ENCODE results near the gene DDOST. TPM values are rescaled to one million over a fixed set of nuclear protein-coding genes. Genes with fewer than 3 reads are reported as not detected.

Gene DDOST
- total RNA-seq, 2 experiments from 2014 or later = 140 to 159 TPM

DNA sequence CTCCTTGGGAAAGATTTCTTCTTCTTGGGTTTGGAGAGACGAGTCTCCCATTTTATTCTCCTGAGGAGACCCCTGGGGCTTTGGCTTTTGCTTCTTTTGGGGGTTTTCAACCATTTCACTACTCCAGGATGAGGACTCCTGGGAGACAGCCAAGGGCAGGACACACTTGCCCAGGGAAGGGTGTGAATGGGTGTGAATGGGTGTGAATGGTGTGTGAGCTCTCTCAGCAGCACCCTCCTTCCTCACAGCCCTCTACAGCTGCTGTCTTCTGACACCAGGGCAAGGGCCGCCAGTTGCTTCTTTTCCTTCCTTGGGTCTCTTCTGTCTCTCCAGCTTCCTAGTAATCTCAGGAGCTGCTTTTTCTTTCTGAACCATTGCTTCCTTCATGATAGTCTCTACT lies 32.5 kb upstream of the DDOST start:
- H3K9me3 Mint-ChIP-seq = no peaks in the 10 kb centered on the region
- intact Hi-C loops (cut with micrococcal nuclease) = loop anchor here (10.0 kb wide), 1 partner anchor 501 kb away; no protein-coding TSS in a partner anchor

GRCh38 chr1:20691872-20692271 lies 30.7 kb upstream of the DDOST start:
- Mint-ChIP-seq H3K9me3 (no peaks in the 10 kb centered on the region), H3K4me3 (no peak overlapping the region), H3K4me1 (ENCODE audit: low read depth) (no peaks in the 10 kb centered on the region), H3K27me3 (no peaks in the 10 kb centered on the region), H3K36me3 (ENCODE audit: low read depth) (no peaks in the 10 kb centered on the region), H3K27ac (no peak overlapping the region)
- intact Hi-C loops (cut with micrococcal nuclease) = loop anchor here (10.0 kb wide), 1 partner anchor 503 kb away; no protein-coding TSS in a partner anchor
- TF ChIP-seq, protein P1, sequence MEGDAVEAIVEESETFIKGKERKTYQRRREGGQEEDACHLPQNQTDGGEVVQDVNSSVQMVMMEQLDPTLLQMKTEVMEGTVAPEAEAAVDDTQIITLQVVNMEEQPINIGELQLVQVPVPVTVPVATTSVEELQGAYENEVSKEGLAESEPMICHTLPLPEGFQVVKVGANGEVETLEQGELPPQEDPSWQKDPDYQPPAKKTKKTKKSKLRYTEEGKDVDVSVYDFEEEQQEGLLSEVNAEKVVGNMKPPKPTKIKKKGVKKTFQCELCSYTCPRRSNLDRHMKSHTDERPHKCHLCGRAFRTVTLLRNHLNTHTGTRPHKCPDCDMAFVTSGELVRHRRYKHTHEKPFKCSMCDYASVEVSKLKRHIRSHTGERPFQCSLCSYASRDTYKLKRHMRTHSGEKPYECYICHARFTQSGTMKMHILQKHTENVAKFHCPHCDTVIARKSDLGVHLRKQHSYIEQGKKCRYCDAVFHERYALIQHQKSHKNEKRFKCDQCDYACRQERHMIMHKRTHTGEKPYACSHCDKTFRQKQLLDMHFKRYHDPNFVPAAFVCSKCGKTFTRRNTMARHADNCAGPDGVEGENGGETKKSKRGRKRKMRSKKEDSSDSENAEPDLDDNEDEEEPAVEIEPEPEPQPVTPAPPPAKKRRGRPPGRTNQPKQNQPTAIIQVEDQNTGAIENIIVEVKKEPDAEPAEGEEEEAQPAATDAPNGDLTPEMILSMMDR (IDR thresholded peaks at IDR 0.05) = no peak
- no peak for ATAC-seq
- ChIA-PET CTCF (interaction anchor here (0.8 to 1.0 kb wide), 2 partner anchors 39 to 504 kb away, joined by 3 read pairs; no protein-coding TSS in a partner anchor), POLR2A (no interaction called here)
- DNase-seq = no peak

More for the DNA sequence above, 32.5 kb upstream of the DDOST start:
- no peaks in the 10 kb centered on the region for H3K27me3 Mint-ChIP-seq
- TF ChIP-seq, protein P1 (IDR thresholded peaks at IDR 0.05) = no peak
- ATAC-seq = no peak
- no peak for DNase-seq
- H3K4me1 Mint-ChIP-seq (ENCODE audit: low read depth) = no peaks in the 10 kb centered on the region
- CTCF ChIA-PET = interaction anchor here (0.7 to 8.8 kb wide), 3 partner anchors 9 to 501 kb away, joined by 3 to 104 read pairs (median 3); no protein-coding TSS in a partner anchor
- H3K4me3 Mint-ChIP-seq = no peak overlapping the region
- POLR2A ChIA-PET = no interaction called here
- H3K36me3 Mint-ChIP-seq (ENCODE audit: low read depth) = no peaks in the 10 kb centered on the region
- H3K27ac Mint-ChIP-seq = no peak overlapping the region

- Mint-ChIP-seq H3K27me3 (no peaks in the 10 kb centered on the region), H3K4me1 (ENCODE audit: low read depth) (no peaks in the 10 kb centered on the region), H3K36me3 (ENCODE audit: low read depth) (no peaks in the 10 kb centered on the region), H3K4me3 (no peak overlapping the region), H3K27ac (no peak overlapping the region), H3K9me3 (no peaks in the 10 kb centered on the region)
- ChIA-PET CTCF (no interaction called here), POLR2A (no interaction called here)
- TF ChIP-seq, protein P1 (IDR thresholded peaks at IDR 0.05) = no peak
- ATAC-seq (no peak), DNase-seq (no peak)
- intact Hi-C loops (cut with micrococcal nuclease) = loop anchor here (10.0 kb wide), 1 partner anchor 505 kb away; no protein-coding TSS in a partner anchor
Measured at GRCh38 chr1:20689645-20690056, 28.5 kb upstream of the DDOST start.

DNA sequence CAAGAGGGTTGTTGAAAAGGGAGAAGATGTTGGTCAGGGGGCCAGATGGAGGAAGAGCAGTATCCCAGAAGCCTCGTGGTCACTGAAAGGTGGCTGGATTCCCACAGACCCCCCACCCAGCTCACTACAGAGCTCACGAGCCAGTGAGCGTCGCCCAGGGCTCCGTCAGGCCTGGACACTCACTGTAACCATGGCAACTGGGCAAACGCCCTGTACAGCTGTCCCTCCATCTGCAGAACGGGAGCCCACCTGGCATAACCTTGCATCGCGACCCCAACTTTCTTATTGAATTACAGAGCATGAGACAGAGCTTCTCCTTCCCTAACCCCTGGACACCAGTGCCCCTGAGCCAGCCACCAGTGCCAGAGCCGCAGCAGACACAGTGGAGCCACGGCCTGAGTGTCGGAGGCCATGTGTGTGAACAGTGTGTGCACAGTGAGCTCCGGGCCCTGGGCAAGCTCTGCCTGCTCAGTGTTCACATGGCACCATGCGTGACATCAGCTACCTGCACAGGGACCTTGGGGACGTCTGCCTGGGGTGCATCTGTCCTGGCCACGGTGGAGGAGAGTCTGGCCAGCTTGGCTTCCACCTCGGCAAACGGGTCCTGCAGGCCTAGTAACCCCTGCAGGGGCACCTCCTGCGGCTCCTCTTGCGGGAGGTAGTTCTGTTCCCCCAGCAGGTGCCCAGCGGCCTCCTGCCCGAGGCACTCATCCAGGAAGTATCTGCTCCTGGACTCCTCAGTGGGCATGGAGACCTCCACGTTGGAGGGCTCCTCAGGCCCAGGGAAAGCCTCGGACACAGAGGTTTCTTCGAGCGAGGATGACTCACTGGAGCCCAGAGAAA lies 25.9 kb upstream of the DDOST start:
- Mint-ChIP-seq H3K4me3 (no peak overlapping the region), H3K9me3 (no peaks in the 10 kb centered on the region), H3K36me3 (ENCODE audit: low read depth) (no peaks in the 10 kb centered on the region), H3K27ac (no peak overlapping the region), H3K4me1 (ENCODE audit: low read depth) (no peaks in the 10 kb centered on the region), H3K27me3 (no peaks in the 10 kb centered on the region)
- POLR2A ChIA-PET = no interaction called here
- no peak for DNase-seq
- CTCF ChIA-PET = interaction anchor here (1.2 kb wide), 1 partner anchor 10 kb away, joined by 6 read pairs; no protein-coding TSS in a partner anchor
- no peak for ATAC-seq
- TF ChIP-seq, protein P1 (IDR thresholded peaks at IDR 0.05) = no peak
- intact Hi-C loops (cut with micrococcal nuclease) = no loop called here

DNA sequence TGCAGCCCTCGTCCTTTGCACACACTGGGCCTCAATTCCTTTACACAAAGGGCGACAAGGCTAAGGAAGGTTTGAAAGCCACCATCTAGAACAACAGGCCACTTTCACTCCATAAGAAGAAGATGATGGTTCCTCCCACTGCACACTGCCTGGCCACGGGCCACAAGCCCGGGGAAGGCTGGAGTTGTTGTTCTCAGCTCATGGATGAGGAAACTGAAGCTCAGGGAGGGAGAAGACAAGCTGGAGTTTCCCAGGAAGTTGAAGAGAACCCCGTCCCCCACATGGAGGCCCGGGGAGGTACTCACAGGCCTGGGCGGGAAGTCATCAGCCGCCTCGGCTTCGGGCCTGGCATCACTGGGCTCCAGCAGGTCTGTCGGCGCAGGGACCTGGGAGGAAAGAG lies 24.6 kb upstream of the DDOST start:
- ATAC-seq (no peak), DNase-seq (no peak)
- H3K4me3 Mint-ChIP-seq = no peak overlapping the region
- H3K9me3 Mint-ChIP-seq = no peaks in the 10 kb centered on the region
- no peak overlapping the region for H3K27ac Mint-ChIP-seq
- no peaks in the 10 kb centered on the region for H3K36me3 Mint-ChIP-seq (ENCODE audit: low read depth)
- ChIA-PET POLR2A (interaction anchor here (1.1 kb wide), 1 partner anchor 102 kb away, joined by 3 read pairs; no protein-coding TSS in a partner anchor), CTCF (interaction anchor here (1.3 to 1.5 kb wide), 2 partner anchors 8 to 11 kb away, joined by 3 to 5 read pairs; no protein-coding TSS in a partner anchor)
- intact Hi-C loops (cut with micrococcal nuclease) = no loop called here
- TF ChIP-seq, protein P1 (IDR thresholded peaks at IDR 0.05) = no peak
- no peaks in the 10 kb centered on the region for H3K4me1 Mint-ChIP-seq (ENCODE audit: low read depth)
- peaks cover 2% of the 10 kb centered on the region for H3K27me3 Mint-ChIP-seq
